GM12878 (cell line): ENCODE data around the gene CFAP52. TPM values are rescaled to one million over a fixed set of nuclear protein-coding genes. Genes with fewer than 3 reads are reported as not detected.

Experiments
- ATAC-seq: fragments of 200-7000 bp; cut with Tn5 transposase; 3 replicates; pipeline ENCODE4 v1.9.1; 2020; ENCODE audit warnings: mild to moderate bottlenecking, moderate library complexity
- BruUV-seq: library from RNA; stranded (reverse); fragments of 400-500 nt; replicated peaks from 2 replicates; lab custom pipeline; 2021; lab: Mats Ljungman, UMichigan
- CTCF ChIA-PET: fragments of 300-600 bp; sonication (Branson Sonifier 250); formaldehyde crosslinking; extraction: SDS; loops from one replicate; lab custom pipeline; 2021; ENCODE audit warnings: inconsistent platforms; lab: Yijun Ruan, JAX
- POLR2A ChIA-PET: fragments of 350-600 bp; formaldehyde crosslinking; extraction: SDS; loops from one replicate; lab custom pipeline; 2021; ENCODE audit warnings: inconsistent platforms; lab: Charles Lee
- RAD21 ChIA-PET: fragments of 300-600 bp; sonication (Branson Sonifier 250); formaldehyde crosslinking; loops from one replicate; lab custom pipeline; 2023; ENCODE audit warnings: antibody characterized with exemption; ENCODE audit not compliant: unreplicated experiment; lab: Charles Lee
- SMC1A ChIA-PET: fragments of 300-600 bp; sonication (Branson Sonifier 250); formaldehyde crosslinking; loops from one replicate; lab custom pipeline; 2023; ENCODE audit not compliant: unreplicated experiment, uncharacterized antibody; lab: Charles Lee
- DNase-seq: peaks from one replicate; pipeline ENCODE4 v3.0.0-alpha.2; 2011; ENCODE audit warnings: low read depth, low spot score
- FAIRE-seq: peaks from 3 replicates; lab custom pipeline; 2011; peaks lifted over from hg19 to GRCh38; lab: Jason Lieb, UNC
- H2AFZ ChIP-seq: 2 replicates; pipeline ENCODE4 v1.6.0; 2011; ENCODE audit warnings: low read depth, low read length, control low read depth; ENCODE audit not compliant: control insufficient read depth
- H3K27ac ChIP-seq: 2 replicates; pipeline ENCODE4 v1.5.1; 2011; ENCODE audit warnings: control low read depth; ENCODE audit not compliant: control insufficient read depth, insufficient read depth
- H3K27me3 ChIP-seq, 2 experiments: replicated peaks in 1 of 2; 2 replicates each; pipeline versions ENCODE4 v1.6.0 to v1.6.1; 2011; ENCODE audit warnings: low read length in 1 of 2; ENCODE audit not compliant: control insufficient read depth in 2 of 2, insufficient read depth in 2 of 2
- H3K36me3 ChIP-seq, 2 experiments: 2 replicates each; pipeline ENCODE4 v1.5.1; 2011; ENCODE audit warnings: low read length in 1 of 2; ENCODE audit not compliant: control insufficient read depth in 2 of 2, insufficient read depth in 2 of 2
- H3K4me1 ChIP-seq: 2 replicates; pipeline ENCODE4 v1.6.1; 2011; ENCODE audit warnings: mild to moderate bottlenecking, low read length, moderate library complexity, mixed read lengths; ENCODE audit not compliant: control insufficient read depth, insufficient read depth
- H3K4me2 ChIP-seq: 2 replicates; pipeline ENCODE4 v1.6.0; 2011; ENCODE audit warnings: control low read depth; ENCODE audit not compliant: control insufficient read depth, insufficient read depth
- H3K4me3 ChIP-seq: fragments of 200-600 bp; sonication (generic); 2 replicates; pipeline ENCODE4 v1.5.1; 2016
- H3K79me2 ChIP-seq: 2 replicates; pipeline ENCODE4 v1.6.0; 2011; ENCODE audit warnings: low read length; ENCODE audit not compliant: control insufficient read depth, insufficient read depth
- H3K9ac ChIP-seq: 2 replicates; pipeline ENCODE4 v1.8.0; 2011; ENCODE audit warnings: low read length, control low read depth, mixed read lengths; ENCODE audit not compliant: control insufficient read depth, insufficient read depth
- H3K9me3 ChIP-seq: replicated peaks from 3 replicates; pipeline ENCODE4 v1.5.1; 2011; ENCODE audit warnings: mild to moderate bottlenecking, low read length; ENCODE audit not compliant: control insufficient read depth, insufficient read depth
- H4K20me1 ChIP-seq: 2 replicates; pipeline ENCODE4 v1.6.0; 2011; ENCODE audit not compliant: control insufficient read depth, insufficient read depth
- BHLHE40 ChIP-seq, 2 experiments: fragments of 450-650 bp in 1 of 2; IDR thresholded peaks; 2 replicates each; pipeline ENCODE4 v1.6.1; 2011 to 2017; ENCODE audit warnings: low read depth in 2 of 2, borderline replicate concordance in 1 of 2, improper control_type of control experiment in 1 of 2, low read length in 1 of 2, mild to moderate bottlenecking in 1 of 2
- CBFB ChIP-seq: IDR thresholded peaks from 2 replicates; pipeline ENCODE4 v1.6.1; 2016; ENCODE audit warnings: antibody characterized with exemption, low read depth
- ESRRA ChIP-seq: IDR thresholded peaks from 2 replicates; pipeline ENCODE4 v1.6.1; 2012; ENCODE audit warnings: mild to moderate bottlenecking, low read length, improper control_type of control experiment
- JUNB ChIP-seq: IDR thresholded peaks from 2 replicates; pipeline ENCODE4 v1.6.1; 2016; ENCODE audit warnings: antibody characterized with exemption, mild to moderate bottlenecking
- PAX5 ChIP-seq: IDR thresholded peaks from 2 replicates; pipeline ENCODE4 v1.6.1; 2011; ENCODE audit warnings: low read depth, low read length, borderline replicate concordance
- POU2F2 ChIP-seq: IDR thresholded peaks from 3 replicates; pipeline ENCODE4 v1.6.1; 2011; ENCODE audit warnings: low read depth, mild to moderate bottlenecking, low read length, borderline replicate concordance
- RAD21 ChIP-seq: IDR thresholded peaks from 2 replicates; pipeline ENCODE4 v1.6.1; 2011; ENCODE audit warnings: mild to moderate bottlenecking, low read depth, low read length, moderate library complexity; ENCODE audit not compliant: insufficient read depth
- RUNX3 ChIP-seq: IDR thresholded peaks from 2 replicates; pipeline ENCODE4 v1.6.1; 2012; ENCODE audit warnings: low read length, inconsistent platforms
- SMC3 ChIP-seq: IDR thresholded peaks from 2 replicates; pipeline ENCODE4 v1.6.1; 2011; ENCODE audit warnings: low read length, improper control_type of control experiment, borderline replicate concordance
- ZZZ3 ChIP-seq: IDR thresholded peaks from 2 replicates; pipeline ENCODE4 v1.6.1; 2011; ENCODE audit warnings: low read depth; ENCODE audit not compliant: control insufficient read depth, insufficient read length
- WGBS: methylation state at CpG from one replicate; pipeline ENCODE4 v1.1.6; 2016; ENCODE audit warnings: low lambda C conversion rate; ENCODE audit not compliant: insufficient replicate concordance, insufficient coverage; ENCODE audit errors: missing lambda C conversion rate; 5-methylcytosine and 5-hydroxymethylcytosine counted together
- in situ Hi-C: fragments of 300-500 bp; cut with MboI; formaldehyde crosslinking; loops from 9 replicates; pipeline ENCODE4 v1.14.3; 2018; ENCODE audit warnings: mixed read lengths
- intact Hi-C: fragments of 100-400 bp; cut with micrococcal nuclease; formaldehyde crosslinking; loops from one replicate; pipeline ENCODE4 v1.14.2; 2022; ENCODE audit not compliant: unreplicated experiment
- polyA plus RNA-seq, 11 experiments: library from polyadenylated mRNA; depleted of rRNA in 4 of 11; unstranded in 6 of 11; stranded (reverse) in 5 of 11; fragments of >200 nt; fragmentation: Nextera tagmentation in 4 of 11; fragmentation: Illumina TruSeq in 1 of 11; extraction: Ambion mirVana in 4 of 11; extraction: Trizol in 1 of 11; gene quantifications; 1 replicate in 1 of 11; 2 replicates in 10 of 11; pipeline versions ENCODE4 v1.2.1 to v1.2.3, GENCODE V29; 2011 to 2016; ENCODE audit warnings: inconsistent platforms in 2 of 11, missing spikeins in 2 of 11, low read depth in 1 of 11
- total RNA-seq, 4 experiments: library from RNA; depleted of rRNA in 3 of 4; stranded (reverse); fragments of >200 nt in 3 of 4; fragmentation: Illumina TruSeq in 1 of 4; extraction: Trizol in 1 of 4; gene quantifications; 2 replicates each; pipeline versions ENCODE4 v1.2.1 to v1.2.3, GENCODE V29; 2013 to 2021
- TF ChIP-seq, protein P1 (sequence below), 3 experiments: IDR thresholded peaks in 2 of 3; conservative IDR thresholded peaks in 1 of 3; 2 replicates each; pipeline ENCODE4 v1.5.1; 2011; ENCODE audit warnings: low read depth in 3 of 3, low read length in 3 of 3, mild to moderate bottlenecking in 3 of 3, control low read depth in 2 of 3, moderate library complexity in 2 of 3, inconsistent platforms in 1 of 3, mixed read lengths in 1 of 3; ENCODE audit not compliant: control insufficient read depth in 2 of 3, insufficient read depth in 1 of 3; ENCODE audit errors: extremely low read depth in 1 of 3

Gene CFAP52
- total and polyA plus RNA-seq, 10 of the 15 experiments (the other 5 are each of a cell fraction or from before 2014, with no cell fraction given), result 0.05 to 0.14 TPM; not detected in 8

DNA sequence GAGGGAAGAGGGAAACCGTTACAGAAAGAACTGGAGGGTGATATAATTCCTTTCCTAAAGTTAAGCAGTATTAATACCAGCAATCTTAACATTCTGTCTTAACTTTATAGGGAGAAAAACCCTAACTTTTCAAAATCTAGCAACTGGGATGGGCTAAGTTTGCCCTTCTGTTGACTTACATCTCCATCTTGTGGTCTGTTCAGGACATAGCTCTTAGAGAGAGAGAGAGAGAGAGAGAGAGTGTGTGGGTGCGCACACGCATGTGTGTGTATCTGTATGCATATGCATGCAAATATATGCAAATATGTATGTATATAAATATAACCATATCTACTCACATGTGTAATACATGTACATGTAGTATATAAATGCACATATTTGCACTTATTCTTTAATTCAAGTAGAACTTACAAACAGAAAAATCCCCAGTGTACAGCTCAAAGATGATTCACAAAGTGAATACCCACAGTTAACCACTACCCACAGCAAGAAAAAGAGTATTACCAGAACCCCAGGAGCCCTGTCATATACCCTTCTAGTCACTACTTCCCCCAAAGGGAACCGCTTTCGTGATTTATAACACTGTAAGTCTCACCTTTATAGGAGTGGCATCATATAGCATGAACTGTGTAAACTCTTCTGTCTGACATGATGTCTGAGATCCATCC lies 47.3 kb upstream of the CFAP52 start:
- ChIA-PET POLR2A (no interaction called here), SMC1A (interaction anchor here (0.5 to 0.9 kb wide), 3 partner anchors 96 to 503 kb away, joined by 3 to 5 read pairs (median 3); no protein-coding TSS in a partner anchor), CTCF (interaction anchor here (0.6 to 1.2 kb wide), 10 partner anchors 26 to 1192 kb away, joined by 3 to 5 read pairs (median 3); no protein-coding TSS in a partner anchor), RAD21 (interaction anchor here (0.8 to 1.0 kb wide), 2 partner anchors 8 to 531 kb away, joined by 3 to 7 read pairs; no protein-coding TSS in a partner anchor)
- H3K4me3 ChIP-seq, result no peak overlapping the region
- no peaks in the 10 kb centered on the region for H4K20me1 ChIP-seq
- ATAC-seq (peak; percentile 89), FAIRE-seq (peak; percentile 35), DNase-seq (no peak)
- no peaks in the 10 kb centered on the region for H3K4me1 ChIP-seq
- WGBS, result 38% methylated on average over 4 of the region's 5 CpGs
- no TSS peak for BruUV-seq
- no peaks in the 10 kb centered on the region for H3K27me3 ChIP-seq
- H2AFZ ChIP-seq, result no peak overlapping the region
- H3K36me3 ChIP-seq, result no peaks in the 10 kb centered on the region
- no peaks in the 10 kb centered on the region for H3K9me3 ChIP-seq
- intact Hi-C loops, result no loop called here
- no peak overlapping the region for H3K27ac ChIP-seq
- H3K4me2 ChIP-seq, result no peak overlapping the region
- H3K9ac ChIP-seq, result no peak overlapping the region
- TF ChIP-seq RUNX3 (peak; percentile 49), ZZZ3 (peak; percentile 41), BHLHE40 (IDR thresholded peaks at IDR 0.05; ENCODE audit: borderline replicate concordance in 1 of 2, low read depth in 2 of 2, low read length in 1 of 2) (peak; percentile 28 to 51; a peak in 1 of 4 replicates), POU2F2 (peak; percentile 98), PAX5 (no peak), ESRRA (no peak), RAD21 (peak; percentile 76), JUNB (no peak), CBFB (no peak), SMC3 (peak; percentile 59; the same call in 1 of the 2 replicates)
- TF ChIP-seq, protein P1, sequence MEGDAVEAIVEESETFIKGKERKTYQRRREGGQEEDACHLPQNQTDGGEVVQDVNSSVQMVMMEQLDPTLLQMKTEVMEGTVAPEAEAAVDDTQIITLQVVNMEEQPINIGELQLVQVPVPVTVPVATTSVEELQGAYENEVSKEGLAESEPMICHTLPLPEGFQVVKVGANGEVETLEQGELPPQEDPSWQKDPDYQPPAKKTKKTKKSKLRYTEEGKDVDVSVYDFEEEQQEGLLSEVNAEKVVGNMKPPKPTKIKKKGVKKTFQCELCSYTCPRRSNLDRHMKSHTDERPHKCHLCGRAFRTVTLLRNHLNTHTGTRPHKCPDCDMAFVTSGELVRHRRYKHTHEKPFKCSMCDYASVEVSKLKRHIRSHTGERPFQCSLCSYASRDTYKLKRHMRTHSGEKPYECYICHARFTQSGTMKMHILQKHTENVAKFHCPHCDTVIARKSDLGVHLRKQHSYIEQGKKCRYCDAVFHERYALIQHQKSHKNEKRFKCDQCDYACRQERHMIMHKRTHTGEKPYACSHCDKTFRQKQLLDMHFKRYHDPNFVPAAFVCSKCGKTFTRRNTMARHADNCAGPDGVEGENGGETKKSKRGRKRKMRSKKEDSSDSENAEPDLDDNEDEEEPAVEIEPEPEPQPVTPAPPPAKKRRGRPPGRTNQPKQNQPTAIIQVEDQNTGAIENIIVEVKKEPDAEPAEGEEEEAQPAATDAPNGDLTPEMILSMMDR (IDR thresholded peaks at IDR 0.05 in 2 of 3, conservative IDR thresholded peaks at IDR 0.05 in 1 of 3; ENCODE audit: control insufficient read depth in 2 of 3, extremely low read depth in 1 of 3, insufficient read depth in 1 of 3, low read depth in 3 of 3, low read length in 3 of 3), result peak; percentile 44 to 69 (median 65); a peak in 5 of 6 replicates
- H3K79me2 ChIP-seq, result no peaks in the 10 kb centered on the region
- in situ Hi-C loops, result no loop called here
